Mesendoderm (in vitro differentiated cells): ENCODE measurements around the gene EIF4E1B.
A peak's percentile ranks its signal among the peaks of the same experiment; 100 is the strongest.

Experiments used
- DNase-seq: peaks from one replicate; pipeline ENCODE4 v3.0.0; 2013
- H2AK5ac ChIP-seq: 2 replicates; pipeline ENCODE4 v1.6.1; 2013; ENCODE audit warnings: low read length, inconsistent platforms
- H2BK120ac ChIP-seq: 2 replicates; pipeline ENCODE4 v1.6.1; 2013; ENCODE audit warnings: low read depth, mild to moderate bottlenecking, low read length, moderate library complexity, mixed read lengths
- H2BK15ac ChIP-seq: replicated peaks from 2 replicates; pipeline ENCODE4 v1.6.1; 2013; ENCODE audit warnings: low read depth, mild to moderate bottlenecking, moderate library complexity
- H2BK5ac ChIP-seq: 2 replicates; pipeline ENCODE4 v1.6.1; 2013; ENCODE audit warnings: low read length, inconsistent platforms
- H3K18ac ChIP-seq: 2 replicates; pipeline ENCODE4 v1.6.1; 2013; ENCODE audit warnings: mild to moderate bottlenecking, low read length, mixed read lengths
- H3K23ac ChIP-seq: one replicate; pipeline ENCODE4 v1.6.1; 2013; ENCODE audit warnings: low read length
- H3K27ac ChIP-seq: 2 replicates; pipeline ENCODE4 v1.5.1; 2013; ENCODE audit warnings: low read depth, mild to moderate bottlenecking, inconsistent platforms, low read length, moderate library complexity
- H3K27me3 ChIP-seq: 2 replicates; pipeline ENCODE4 v1.6.1; 2013; ENCODE audit warnings: low read length, control low read depth, mild to moderate bottlenecking, inconsistent platforms; ENCODE audit not compliant: insufficient read depth, poor library complexity
- H3K36me3 ChIP-seq: 2 replicates; pipeline ENCODE4 v1.6.1; 2013; ENCODE audit warnings: low read length, inconsistent platforms; ENCODE audit not compliant: control insufficient read depth, insufficient read depth
- H3K4ac ChIP-seq: one replicate; pipeline ENCODE4 v1.6.1; 2013; ENCODE audit warnings: low read depth, mild to moderate bottlenecking, low read length, moderate library complexity
- H3K4me1 ChIP-seq: 2 replicates; pipeline ENCODE4 v1.6.1; 2013; ENCODE audit warnings: low read depth, low read length, inconsistent platforms; ENCODE audit not compliant: control insufficient read depth
- H3K4me2 ChIP-seq: 2 replicates; pipeline ENCODE4 v1.6.1; 2013; ENCODE audit warnings: low read length
- H3K4me3 ChIP-seq: 2 replicates; pipeline ENCODE4 v1.5.1; 2013; ENCODE audit warnings: mild to moderate bottlenecking, low read length
- H3K56ac ChIP-seq: one replicate; pipeline ENCODE4 v1.6.1; 2013; ENCODE audit warnings: low read length
- H3K79me1 ChIP-seq: 2 replicates; pipeline ENCODE4 v1.6.1; 2013; ENCODE audit warnings: low read length, inconsistent platforms
- H3K79me2 ChIP-seq: 2 replicates; pipeline ENCODE4 v1.6.1; 2013; ENCODE audit warnings: mild to moderate bottlenecking, low read length; ENCODE audit not compliant: control insufficient read depth, insufficient read depth
- H3K9ac ChIP-seq: 2 replicates; pipeline ENCODE4 v1.6.1; 2013; ENCODE audit warnings: low read length, inconsistent platforms
- H4K5ac ChIP-seq: one replicate; pipeline ENCODE4 v1.6.1; 2013; ENCODE audit warnings: low read length
- H4K8ac ChIP-seq: one replicate; pipeline ENCODE4 v1.6.1; 2013; ENCODE audit warnings: low read depth, mild to moderate bottlenecking, control low read depth, low read length, moderate library complexity
- WGBS: extraction: QIAGEN DNeasy Blood & Tissue Kit; methylation state at CpG from one replicate; pipeline ENCODE4 v1.1.7; 2013; ENCODE audit warnings: low lambda C conversion rate, missing lambda C conversion rate; ENCODE audit not compliant: insufficient coverage; ENCODE audit errors: extremely low coverage; 5-methylcytosine and 5-hydroxymethylcytosine counted together

The EIF4E1B gene

DNA sequence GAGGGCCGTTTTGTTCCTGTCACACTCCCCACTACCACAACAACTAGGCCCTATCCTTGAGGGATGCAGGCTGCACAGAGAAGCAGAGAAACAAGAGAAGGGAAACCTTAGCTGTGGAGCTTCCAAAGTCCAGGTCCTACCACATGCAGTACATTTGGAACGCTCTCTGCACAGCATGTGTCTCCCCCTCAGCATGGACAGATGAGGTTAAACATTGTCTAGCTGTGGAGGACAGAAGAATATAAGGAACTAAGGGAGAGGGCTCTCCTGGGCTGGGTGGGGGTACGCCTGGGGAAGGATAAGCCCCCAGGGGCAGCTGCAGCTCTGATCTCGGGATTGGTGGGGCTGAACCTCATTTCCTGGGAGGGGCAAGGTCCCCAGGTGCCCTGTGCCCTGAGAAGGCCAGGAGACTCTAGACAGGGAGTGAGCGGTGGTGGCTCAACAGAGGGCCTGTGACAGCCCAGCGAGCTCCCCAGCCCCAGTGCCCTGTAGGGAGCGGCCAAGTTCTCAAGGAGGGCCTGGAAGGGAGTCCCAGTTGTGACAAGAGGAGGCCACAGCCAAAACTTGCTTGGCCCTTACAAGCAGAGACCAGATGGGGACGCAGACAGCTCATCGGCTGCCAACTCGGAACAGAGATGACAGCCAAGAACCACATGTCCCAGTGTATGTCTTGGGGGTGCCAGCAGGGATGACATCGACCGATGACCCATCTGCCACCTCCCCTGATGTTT is 46.9 kb downstream of the EIF4E1B start:
- H4K8ac ChIP-seq: no peak overlapping the region
- no peak overlapping the region for H3K4me3 ChIP-seq
- no peaks in the 10 kb centered on the region for H3K27me3 ChIP-seq
- H3K27ac ChIP-seq: no peak overlapping the region
- no peak overlapping the region for H3K56ac ChIP-seq
- no peak overlapping the region for H2AK5ac ChIP-seq
- no peak overlapping the region for H2BK120ac ChIP-seq
- no CpG with 5 or more reads among the region's 12 CpGs for WGBS
- no peaks in the 10 kb centered on the region for H3K36me3 ChIP-seq
- no peak overlapping the region for H2BK15ac ChIP-seq
- no peaks in the 10 kb centered on the region for H3K79me1 ChIP-seq
- no peak overlapping the region for H3K4ac ChIP-seq
- no peaks in the 10 kb centered on the region for H3K79me2 ChIP-seq
- no peak for DNase-seq
- no peak overlapping the region for H3K23ac ChIP-seq
- no peak overlapping the region for H3K18ac ChIP-seq
- H3K9ac ChIP-seq: no peak overlapping the region
- peaks cover 5% of the 10 kb centered on the region for H3K4me1 ChIP-seq
- no peak overlapping the region for H2BK5ac ChIP-seq
- H4K5ac ChIP-seq: no peak overlapping the region
- H3K4me2 ChIP-seq: no peak overlapping the region

DNA sequence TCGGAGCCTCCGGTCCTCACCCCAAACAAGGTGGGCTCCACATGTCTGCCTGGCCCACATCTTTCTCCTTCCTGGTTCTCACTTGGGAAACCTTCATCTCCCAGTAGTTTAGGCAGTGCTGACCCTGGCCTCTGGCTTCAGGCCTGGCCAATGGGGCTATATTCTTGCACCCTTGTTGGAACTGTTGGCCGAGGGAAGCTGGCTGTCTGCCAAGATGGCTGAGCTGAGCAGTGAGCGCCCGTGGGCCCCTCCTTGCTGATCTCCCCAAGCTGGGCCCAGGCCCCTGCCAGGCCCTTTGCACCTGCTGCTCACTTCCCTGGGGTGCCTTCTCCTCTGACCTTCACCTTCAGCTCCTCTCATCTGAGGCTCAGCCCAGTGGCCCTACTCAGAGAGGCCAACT is 48.1 kb downstream of the EIF4E1B start:
- Histone ChIP-seq H3K9ac (no peak overlapping the region), H3K27me3 (no peaks in the 10 kb centered on the region), H3K4me1 (peaks cover 5% of the 10 kb centered on the region), H3K4me2 (no peak overlapping the region), H3K23ac (no peak overlapping the region), H3K27ac (no peak overlapping the region), H3K4ac (no peak overlapping the region), H2BK5ac (no peak overlapping the region), H4K8ac (no peak overlapping the region), H2AK5ac (no peak overlapping the region), H3K18ac (no peak overlapping the region), H3K36me3 (no peaks in the 10 kb centered on the region), H3K56ac (no peak overlapping the region), H4K5ac (no peak overlapping the region), H3K4me3 (no peak overlapping the region), H3K79me1 (no peaks in the 10 kb centered on the region), H3K79me2 (no peaks in the 10 kb centered on the region), H2BK120ac (no peak overlapping the region), H2BK15ac (no peak overlapping the region)
- no CpG with 5 or more reads among the region's 5 CpGs for WGBS
- no peak for DNase-seq

DNA sequence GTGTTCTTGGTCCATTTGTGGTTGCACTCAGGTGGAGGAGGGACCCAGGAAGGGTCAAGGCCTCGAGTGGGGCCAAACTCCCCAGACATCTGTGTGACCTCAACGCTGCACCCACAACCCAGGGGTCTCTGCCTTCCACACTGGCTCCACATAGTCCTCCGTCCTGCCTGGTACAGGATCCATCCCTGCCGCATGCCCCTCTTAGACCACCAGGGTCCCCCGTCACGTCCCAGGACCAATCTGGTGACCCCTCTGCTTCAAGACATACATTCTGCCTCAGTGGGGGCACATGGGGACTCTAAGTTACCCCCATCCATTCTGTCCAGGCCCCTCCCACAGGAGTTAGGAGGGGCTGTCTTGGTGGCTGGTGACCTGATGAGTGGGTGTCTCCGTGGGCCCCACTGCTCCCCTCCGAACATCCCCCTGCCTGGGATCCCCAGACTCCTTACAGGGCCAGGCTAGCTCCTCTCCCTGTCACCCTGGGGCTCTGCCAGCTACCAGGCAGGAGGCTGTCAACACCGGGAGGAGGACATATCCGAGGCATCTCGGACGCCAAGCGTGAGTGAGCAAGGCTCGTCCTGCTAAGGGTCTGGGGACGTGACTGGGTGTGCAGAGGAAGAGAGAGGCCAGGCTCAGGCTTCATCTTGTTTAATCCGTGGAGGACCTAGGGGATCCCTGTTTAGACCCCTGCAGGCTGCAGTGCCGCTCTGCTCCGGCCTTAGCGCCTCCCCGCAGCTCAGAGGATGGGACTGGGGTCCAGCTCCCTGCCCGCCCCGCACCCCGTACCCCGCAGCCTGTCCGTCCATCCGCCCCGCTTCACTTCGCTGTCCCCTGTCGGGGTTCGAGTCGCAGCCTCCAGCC is 49.1 kb downstream of the EIF4E1B start:
- H4K8ac ChIP-seq: no peak overlapping the region
- H3K27ac ChIP-seq: no peak overlapping the region
- DNase-seq: no peak
- H2AK5ac ChIP-seq: no peak overlapping the region
- no peak overlapping the region for H3K4me3 ChIP-seq
- peak overlapping the region; percentile 45 for H3K18ac ChIP-seq
- H3K27me3 ChIP-seq: no peaks in the 10 kb centered on the region
- peak overlapping the region; percentile 23 for H3K4me2 ChIP-seq
- H3K9ac ChIP-seq: peak overlapping the region; percentile 58
- no peaks in the 10 kb centered on the region for H3K79me2 ChIP-seq
- no peak overlapping the region for H2BK5ac ChIP-seq
- peaks cover 8% of the 10 kb centered on the region for H3K4me1 ChIP-seq
- H4K5ac ChIP-seq: no peak overlapping the region
- no peaks in the 10 kb centered on the region for H3K36me3 ChIP-seq
- no peak overlapping the region for H2BK120ac ChIP-seq
- no CpG with 5 or more reads among the region's 31 CpGs for WGBS
- H3K4ac ChIP-seq: no peak overlapping the region
- no peak overlapping the region for H3K23ac ChIP-seq
- no peaks in the 10 kb centered on the region for H3K79me1 ChIP-seq
- H2BK15ac ChIP-seq: no peak overlapping the region
- H3K56ac ChIP-seq: peak overlapping the region; percentile 75

DNA sequence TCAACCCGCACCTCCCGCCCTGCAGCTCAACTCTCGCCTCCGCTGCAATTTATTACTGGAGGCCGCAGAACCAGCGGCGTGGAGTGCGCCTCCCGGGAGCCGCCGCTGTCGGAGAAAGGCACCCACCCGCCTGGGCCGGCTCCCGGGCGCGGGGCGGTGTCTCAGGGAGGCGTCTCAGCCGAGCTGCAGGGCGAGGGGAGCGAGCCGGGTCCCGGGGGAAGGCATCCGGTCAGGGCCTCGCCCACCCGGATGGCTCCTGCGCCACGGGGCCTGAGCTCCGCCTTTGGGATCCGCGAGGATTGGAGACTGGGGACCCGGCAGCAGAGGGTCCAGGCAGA is 49.7 kb downstream of the EIF4E1B start:
- H2BK15ac ChIP-seq: no peak overlapping the region
- H4K8ac ChIP-seq: no peak overlapping the region
- H3K27me3 ChIP-seq: no peaks in the 10 kb centered on the region
- H3K27ac ChIP-seq: no peak overlapping the region
- no peak overlapping the region for H2BK5ac ChIP-seq
- H3K9ac ChIP-seq: peak overlapping the region; percentile 58
- no peak for DNase-seq
- WGBS: no CpG with 5 or more reads among the region's 33 CpGs
- peak overlapping the region; percentile 23 for H3K4me2 ChIP-seq
- H3K4me1 ChIP-seq: peaks cover 8% of the 10 kb centered on the region
- no peaks in the 10 kb centered on the region for H3K79me2 ChIP-seq
- peak overlapping the region; percentile 75 for H3K56ac ChIP-seq
- H3K23ac ChIP-seq: no peak overlapping the region
- peak overlapping the region; percentile 45 for H3K18ac ChIP-seq
- H2BK120ac ChIP-seq: no peak overlapping the region
- no peak overlapping the region for H3K4ac ChIP-seq
- no peak overlapping the region for H2AK5ac ChIP-seq
- H3K4me3 ChIP-seq: no peak overlapping the region
- H3K36me3 ChIP-seq: no peaks in the 10 kb centered on the region
- no peaks in the 10 kb centered on the region for H3K79me1 ChIP-seq
- no peak overlapping the region for H4K5ac ChIP-seq

DNA sequence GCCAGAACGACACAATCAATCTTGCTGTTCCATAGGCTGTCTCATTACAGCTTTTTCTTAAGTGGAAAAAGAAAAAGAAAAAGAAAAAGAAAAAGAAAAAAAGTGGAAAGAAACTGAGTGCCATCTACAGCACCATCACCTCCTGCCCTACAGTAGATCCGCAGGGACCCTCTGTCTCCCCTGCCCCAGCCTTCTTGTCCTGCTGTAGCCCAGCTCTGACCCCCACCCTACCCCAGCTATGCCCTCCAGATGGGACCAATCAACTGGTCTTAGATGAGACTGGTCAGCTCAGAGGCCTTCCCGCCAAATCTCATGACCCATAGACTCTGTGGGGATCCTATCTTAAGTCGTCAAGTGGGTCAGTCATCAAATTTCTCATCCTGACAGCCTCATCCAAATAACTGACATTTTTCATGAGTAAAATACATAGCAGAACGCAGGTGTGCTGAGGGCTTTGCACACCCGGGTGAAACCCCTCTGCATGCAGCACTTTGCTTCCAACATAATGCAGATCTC is 51.6 kb downstream of the EIF4E1B start:
- Histone ChIP-seq H3K79me1 (no peaks in the 10 kb centered on the region), H2BK120ac (no peak overlapping the region), H2AK5ac (no peak overlapping the region), H3K56ac (no peak overlapping the region), H3K4me1 (peaks cover 3% of the 10 kb centered on the region), H2BK5ac (no peak overlapping the region), H3K23ac (no peak overlapping the region), H3K9ac (no peak overlapping the region), H3K27me3 (no peaks in the 10 kb centered on the region), H3K18ac (no peak overlapping the region), H2BK15ac (no peak overlapping the region), H3K79me2 (no peaks in the 10 kb centered on the region), H3K4ac (no peak overlapping the region), H4K8ac (no peak overlapping the region), H3K27ac (no peak overlapping the region), H3K36me3 (no peaks in the 10 kb centered on the region), H3K4me2 (no peak overlapping the region), H3K4me3 (no peak overlapping the region), H4K5ac (no peak overlapping the region)
- WGBS: no CpG with 5 or more reads among the region's 6 CpGs
- DNase-seq: no peak
